ENCODE measurements around the gene FAM184A. TPM values are rescaled to one million over a fixed set of nuclear protein-coding genes. Genes with fewer than 3 reads are reported as not detected.
"Not testable (repeated sequence)": the region's sequence is repeated elsewhere in the genome, so short reads cannot be mapped to it uniquely, and the experiment has no call there.

The FAM184A gene
- total and polyA plus RNA-seq, 4 donors: 15.7 to 44.2 (median 33.4) TPM

DNA sequence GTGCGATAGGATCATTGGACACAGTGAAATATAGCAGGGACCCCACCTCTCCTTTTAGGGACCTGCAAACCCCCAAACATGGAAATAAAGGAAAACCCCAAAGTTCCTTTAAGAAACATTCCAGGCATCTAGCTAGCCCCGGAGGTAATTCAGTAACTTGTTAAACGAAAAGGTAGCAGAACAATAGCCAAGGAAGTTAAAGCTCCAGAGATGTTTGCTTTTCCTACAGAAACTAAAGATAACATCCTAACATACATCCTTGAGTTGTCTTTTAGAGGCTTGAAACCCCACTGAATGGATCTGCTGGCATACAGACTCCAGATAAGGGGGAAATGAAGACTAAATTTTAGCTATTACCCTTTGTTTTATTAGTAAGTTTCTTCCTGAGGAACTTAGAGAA is 51.0 kb downstream of the FAM184A start:
- Histone ChIP-seq H3K27me3 (ENCODE audit: control insufficient read depth, insufficient read depth, low read length) (no peaks in the 10 kb centered on the region), H3K36me3 (ENCODE audit: control insufficient read depth, insufficient read depth, low read length) (no peaks in the 10 kb centered on the region), H3K4me3 (ENCODE audit: low read depth, low read length) (no peak overlapping the region), H3K27ac (ENCODE audit: low read depth, low read length) (no peak overlapping the region), H3K9me3 (ENCODE audit: control insufficient read depth, insufficient read depth, low read length) (no peaks in the 10 kb centered on the region), H3K4me1 (ENCODE audit: control insufficient read depth, insufficient read depth, low read length) (no peaks in the 10 kb centered on the region)
- 40% methylated on average over 1 of the region's 3 CpGs for WGBS (ENCODE audit: insufficient coverage)
- DNase-seq (ENCODE audit: low read depth in 4 of 6, low spot score in 6 of 6): no peak

DNA sequence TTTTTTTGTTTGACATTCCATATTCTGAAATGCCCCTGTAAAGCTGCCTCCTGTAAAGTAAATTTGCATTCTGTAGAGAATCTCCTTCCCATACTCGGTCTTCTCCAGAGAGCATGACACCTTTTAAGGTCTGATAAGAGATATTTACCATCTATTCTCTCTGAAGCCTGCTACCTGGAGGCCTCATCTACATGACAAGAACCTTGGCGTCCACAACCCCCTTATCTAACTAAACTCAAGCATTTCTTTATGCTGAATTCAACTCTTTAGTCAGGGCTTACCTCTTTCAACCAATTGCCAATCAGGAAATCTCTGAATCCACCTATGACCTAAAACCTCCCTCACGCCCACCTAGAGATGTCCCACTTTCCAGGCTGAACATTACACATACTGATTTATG is 51.6 kb downstream of the FAM184A start:
- Histone ChIP-seq H3K27ac (ENCODE audit: low read depth, low read length) (no peak overlapping the region), H3K36me3 (ENCODE audit: control insufficient read depth, insufficient read depth, low read length) (no peaks in the 10 kb centered on the region), H3K4me3 (ENCODE audit: low read depth, low read length) (no peak overlapping the region), H3K27me3 (ENCODE audit: control insufficient read depth, insufficient read depth, low read length) (no peaks in the 10 kb centered on the region), H3K4me1 (ENCODE audit: control insufficient read depth, insufficient read depth, low read length) (no peaks in the 10 kb centered on the region), H3K9me3 (ENCODE audit: control insufficient read depth, insufficient read depth, low read length) (no peaks in the 10 kb centered on the region)
- 77% methylated on average over 3 of the region's 3 CpGs for WGBS (ENCODE audit: insufficient coverage)
- no peak for DNase-seq (ENCODE audit: low read depth in 4 of 6, low spot score in 6 of 6)

DNA sequence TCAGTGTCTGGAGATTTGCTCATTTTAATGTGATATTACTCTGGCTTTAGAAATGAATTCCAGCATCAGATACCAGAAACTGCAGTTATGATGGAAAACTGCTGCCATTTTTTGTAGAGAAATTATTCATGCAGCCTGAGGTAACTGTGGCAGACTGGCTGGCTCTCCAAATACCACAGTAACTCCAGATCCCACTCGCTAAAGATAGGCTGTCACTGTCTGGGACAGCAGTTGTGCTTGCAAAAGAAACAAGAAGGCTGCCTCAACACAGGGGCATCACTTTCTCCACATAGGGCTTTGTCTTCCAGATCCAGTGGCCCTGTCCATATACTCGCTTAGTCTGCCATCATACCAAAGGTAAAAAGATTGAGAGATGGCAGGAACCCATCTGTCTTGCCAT is 52.7 kb downstream of the FAM184A start:
- H3K27me3 ChIP-seq (ENCODE audit: control insufficient read depth, insufficient read depth, low read length): no peaks in the 10 kb centered on the region
- DNase-seq (ENCODE audit: low read depth in 4 of 6, low spot score in 6 of 6): no peak
- H3K27ac ChIP-seq (ENCODE audit: low read depth, low read length): no peak overlapping the region
- no peaks in the 10 kb centered on the region for H3K4me1 ChIP-seq (ENCODE audit: control insufficient read depth, insufficient read depth, low read length)
- H3K36me3 ChIP-seq (ENCODE audit: control insufficient read depth, insufficient read depth, low read length): no peaks in the 10 kb centered on the region
- H3K4me3 ChIP-seq (ENCODE audit: low read depth, low read length): no peak overlapping the region
- WGBS (ENCODE audit: insufficient coverage): 93% methylated on average over 2 of the region's 2 CpGs
- H3K9me3 ChIP-seq (ENCODE audit: control insufficient read depth, insufficient read depth, low read length): no peaks in the 10 kb centered on the region

DNA sequence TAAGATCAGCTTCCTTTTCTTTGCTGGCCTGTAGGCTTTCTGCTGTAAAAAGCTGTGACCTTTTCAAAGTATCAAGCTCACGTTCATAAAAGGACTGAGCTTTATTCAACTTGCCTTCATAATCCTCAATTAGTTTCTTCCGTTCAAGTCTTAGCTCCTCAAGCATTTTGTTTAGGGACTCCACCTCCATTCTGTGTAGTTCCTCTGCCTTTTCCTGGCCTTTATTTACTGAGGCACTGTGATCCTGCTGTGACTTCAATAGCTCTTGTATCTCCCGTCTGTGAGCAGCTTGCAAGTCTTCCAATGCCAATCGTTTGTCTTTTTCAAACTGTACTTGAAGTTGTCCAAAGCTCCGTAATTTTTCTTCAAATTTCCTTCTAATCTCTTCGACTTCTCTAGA is 54.4 kb downstream of the FAM184A start:
- no peak overlapping the region for H3K27ac ChIP-seq (ENCODE audit: low read depth, low read length)
- no peaks in the 10 kb centered on the region for H3K4me1 ChIP-seq (ENCODE audit: control insufficient read depth, insufficient read depth, low read length)
- H3K4me3 ChIP-seq (ENCODE audit: low read depth, low read length): no peak overlapping the region
- H3K36me3 ChIP-seq (ENCODE audit: control insufficient read depth, insufficient read depth, low read length): no peaks in the 10 kb centered on the region
- no peaks in the 10 kb centered on the region for H3K9me3 ChIP-seq (ENCODE audit: control insufficient read depth, insufficient read depth, low read length)
- peak in 1 of 6 donors; percentile 6 for DNase-seq (ENCODE audit: low read depth in 4 of 6, low spot score in 6 of 6)
- no peaks in the 10 kb centered on the region for H3K27me3 ChIP-seq (ENCODE audit: control insufficient read depth, insufficient read depth, low read length)
- 26% methylated on average over 5 of the region's 6 CpGs for WGBS (ENCODE audit: insufficient coverage)

DNA sequence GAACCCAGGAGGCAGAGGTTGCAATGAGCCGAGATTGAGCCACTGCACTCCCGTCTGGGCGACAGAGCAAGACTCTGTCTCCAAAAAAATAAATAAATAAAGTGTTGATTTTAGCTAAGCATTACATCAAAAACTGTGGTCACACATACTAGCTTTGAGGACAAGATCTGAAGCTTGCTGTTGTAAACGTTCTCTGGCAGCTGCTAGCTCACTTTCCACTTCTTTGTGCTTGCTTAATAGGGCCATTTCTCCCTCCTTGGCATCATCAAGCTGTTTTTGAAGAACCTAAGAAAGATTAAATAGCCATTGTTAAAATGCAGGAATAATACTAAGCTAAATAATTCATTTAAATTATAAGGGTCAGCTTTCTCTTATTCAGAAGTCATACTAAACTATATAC is 55.7 kb downstream of the FAM184A start:
- no CpG with 5 or more reads among the region's 4 CpGs for WGBS (ENCODE audit: insufficient coverage)
- H3K27ac ChIP-seq (ENCODE audit: low read depth, low read length): no peak overlapping the region

DNA sequence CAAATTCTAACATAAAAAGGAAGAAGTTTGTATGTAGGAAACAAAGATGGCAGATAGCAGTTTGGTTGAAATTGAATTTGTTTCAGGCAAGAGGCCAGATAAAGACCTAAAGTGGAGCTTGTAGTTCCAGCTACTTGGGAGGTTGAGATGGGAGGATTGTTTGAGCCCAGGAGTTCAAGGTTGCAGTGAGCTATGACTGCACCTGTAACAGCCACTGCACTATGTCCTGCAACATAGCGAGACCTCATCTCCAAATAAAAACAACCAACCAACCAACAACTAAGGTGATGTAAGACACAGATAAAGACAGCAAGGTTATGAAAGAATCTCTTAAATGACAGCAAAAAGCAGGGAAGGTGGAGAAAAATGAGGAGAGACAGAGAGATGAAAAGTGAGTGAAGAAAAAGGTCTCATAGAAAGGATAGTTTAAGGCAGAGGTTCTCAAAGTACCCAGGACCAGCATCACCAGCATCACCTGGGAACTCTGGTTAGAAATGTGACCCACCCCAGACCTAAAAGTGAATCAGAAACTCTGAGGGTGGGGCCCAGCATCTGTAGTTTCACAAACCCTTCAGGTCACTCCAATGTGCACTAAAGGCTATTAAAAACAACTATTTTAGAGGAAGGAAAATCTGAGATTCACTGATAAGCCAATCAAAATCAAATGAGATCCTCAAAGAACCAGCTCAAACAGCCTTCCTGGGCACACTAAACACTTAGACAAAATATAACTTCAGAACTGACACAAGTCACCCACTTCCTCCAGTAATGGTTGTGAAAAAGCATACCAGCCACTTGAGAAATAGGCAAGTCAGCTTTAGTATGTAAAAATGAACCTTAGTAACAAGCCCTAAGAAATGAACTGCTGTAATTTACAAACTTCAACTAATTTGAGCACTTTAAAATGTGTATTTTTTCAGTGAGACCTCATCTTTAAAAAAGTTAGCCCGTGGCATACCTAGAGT is 57.6 kb downstream of the FAM184A start:
- Histone ChIP-seq H3K4me1 (ENCODE audit: control insufficient read depth, insufficient read depth, low read length) (no peaks in the 10 kb centered on the region), H3K9me3 (ENCODE audit: control insufficient read depth, insufficient read depth, low read length) (no peaks in the 10 kb centered on the region), H3K27ac (ENCODE audit: low read depth, low read length) (no peak overlapping the region), H3K36me3 (ENCODE audit: control insufficient read depth, insufficient read depth, low read length) (no peaks in the 10 kb centered on the region), H3K27me3 (ENCODE audit: control insufficient read depth, insufficient read depth, low read length) (no peaks in the 10 kb centered on the region), H3K4me3 (ENCODE audit: low read depth, low read length) (no peak overlapping the region)
- no peak for DNase-seq (ENCODE audit: low read depth in 4 of 6, low spot score in 6 of 6)
- 91% methylated on average over 1 of the region's 2 CpGs for WGBS (ENCODE audit: insufficient coverage)

More for the DNA sequence above, 55.7 kb downstream of the FAM184A start:
- H3K36me3 ChIP-seq (ENCODE audit: control insufficient read depth, insufficient read depth, low read length): no peaks in the 10 kb centered on the region
- H3K9me3 ChIP-seq (ENCODE audit: control insufficient read depth, insufficient read depth, low read length): no peaks in the 10 kb centered on the region
- DNase-seq (ENCODE audit: low read depth in 4 of 6, low spot score in 6 of 6): peak in 1 of 6 donors; percentile 22
- H3K27me3 ChIP-seq (ENCODE audit: control insufficient read depth, insufficient read depth, low read length): no peaks in the 10 kb centered on the region
- no peaks in the 10 kb centered on the region for H3K4me1 ChIP-seq (ENCODE audit: control insufficient read depth, insufficient read depth, low read length)
- no peak overlapping the region for H3K4me3 ChIP-seq (ENCODE audit: low read depth, low read length)

DNA sequence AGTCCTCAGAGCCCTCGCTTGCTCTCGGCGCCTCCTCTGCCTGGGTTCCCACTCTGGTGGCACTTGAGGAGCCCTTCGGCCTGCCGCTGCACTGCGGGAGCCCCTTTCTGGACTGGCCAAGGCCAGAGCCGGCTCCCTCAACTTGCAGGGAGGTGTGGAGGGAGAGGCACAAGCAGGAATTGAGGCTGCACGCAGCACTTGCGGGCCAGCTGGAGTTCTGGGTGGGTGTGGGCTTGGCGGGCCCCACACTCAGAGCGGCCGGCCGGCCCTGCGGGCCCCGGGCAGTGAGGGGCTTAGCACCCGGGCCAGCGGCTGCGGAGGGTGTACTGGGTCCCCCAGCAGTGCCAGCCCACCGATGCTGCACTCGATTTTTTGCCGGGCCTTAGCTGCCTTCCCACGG is 63.3 kb downstream of the FAM184A start:
- WGBS (ENCODE audit: insufficient coverage): 98% methylated on average over 16 of the region's 22 CpGs
- H3K36me3 ChIP-seq (ENCODE audit: control insufficient read depth, insufficient read depth, low read length); H3K27ac ChIP-seq (ENCODE audit: low read depth, low read length); H3K4me3 ChIP-seq (ENCODE audit: low read depth, low read length); H3K4me1 ChIP-seq (ENCODE audit: control insufficient read depth, insufficient read depth, low read length); H3K9me3 ChIP-seq (ENCODE audit: control insufficient read depth, insufficient read depth, low read length); DNase-seq (ENCODE audit: low read depth in 4 of 6, low spot score in 6 of 6); H3K27me3 ChIP-seq (ENCODE audit: control insufficient read depth, insufficient read depth, low read length): not testable (repeated sequence)

DNA sequence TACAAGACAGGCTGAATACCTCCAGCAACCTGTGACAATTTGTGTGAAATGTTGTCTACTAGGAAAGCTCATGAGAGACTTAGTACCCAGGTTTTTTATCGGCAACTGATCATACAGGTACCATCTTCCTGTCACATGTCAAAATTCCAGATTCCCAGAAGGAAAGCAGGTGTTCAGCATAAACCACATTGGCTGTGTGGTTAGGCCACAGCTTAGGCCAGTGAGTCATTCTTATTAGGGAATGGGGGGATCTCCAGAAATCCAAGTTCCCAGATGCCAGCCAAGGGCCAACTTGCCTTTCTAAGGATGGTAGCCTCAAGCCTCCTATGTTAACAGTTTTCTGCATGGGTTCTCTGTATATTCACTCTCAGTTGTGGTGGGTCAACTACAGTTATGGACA is 65.9 kb downstream of the FAM184A start:
- Histone ChIP-seq H3K9me3 (ENCODE audit: control insufficient read depth, insufficient read depth, low read length) (no peaks in the 10 kb centered on the region), H3K27ac (ENCODE audit: low read depth, low read length) (no peak overlapping the region), H3K36me3 (ENCODE audit: control insufficient read depth, insufficient read depth, low read length) (peaks cover 8% of the 10 kb centered on the region), H3K27me3 (ENCODE audit: control insufficient read depth, insufficient read depth, low read length) (no peaks in the 10 kb centered on the region), H3K4me3 (ENCODE audit: low read depth, low read length) (no peak overlapping the region), H3K4me1 (ENCODE audit: control insufficient read depth, insufficient read depth, low read length) (no peaks in the 10 kb centered on the region)
- DNase-seq (ENCODE audit: low read depth in 4 of 6, low spot score in 6 of 6): no peak
- WGBS (ENCODE audit: insufficient coverage): no CpG with 5 or more reads among the region's 1 CpG

DNA sequence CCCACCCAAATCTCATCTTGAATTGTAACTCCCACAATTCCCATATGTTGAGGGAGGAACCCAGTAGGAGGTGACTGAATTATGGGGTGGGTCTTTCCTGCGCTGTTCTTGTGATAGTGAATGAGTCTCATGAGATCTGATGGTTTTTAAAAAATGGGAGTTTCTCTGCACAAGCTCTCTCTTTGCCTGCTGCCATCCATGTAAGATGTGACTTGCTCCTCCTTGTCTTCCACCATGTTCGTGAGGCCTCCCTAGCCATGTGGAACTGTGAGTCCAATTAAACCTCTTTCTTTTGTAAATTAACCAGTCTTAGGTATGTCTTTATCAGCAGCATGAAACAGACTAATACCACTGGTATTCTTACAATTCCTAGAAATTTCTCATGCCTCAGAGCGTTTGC is 69.2 kb downstream of the FAM184A start:
- 100% methylated on average over 1 of the region's 3 CpGs for WGBS (ENCODE audit: insufficient coverage)

DNA sequence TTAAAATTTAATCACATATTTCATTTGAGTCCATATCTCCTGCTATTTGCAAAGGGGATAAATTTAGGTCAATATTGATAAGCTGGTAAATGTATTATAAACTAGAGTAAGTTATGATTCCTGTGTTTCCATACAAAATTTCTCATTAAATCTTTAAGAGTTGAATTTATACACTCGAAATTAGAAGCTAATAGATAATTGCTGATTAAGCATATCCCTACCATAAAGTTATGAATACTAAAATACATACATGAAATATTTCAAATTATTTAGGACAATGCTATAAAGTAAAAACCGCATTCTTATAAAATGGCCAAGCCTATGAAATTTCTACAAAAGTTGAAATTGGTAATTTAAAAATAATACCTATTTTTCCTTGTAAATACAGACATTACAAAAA is 71.5 kb downstream of the FAM184A start:
- no peaks in the 10 kb centered on the region for H3K4me1 ChIP-seq (ENCODE audit: control insufficient read depth, insufficient read depth, low read length)
- no peak for DNase-seq (ENCODE audit: low read depth in 4 of 6, low spot score in 6 of 6)
- H3K9me3 ChIP-seq (ENCODE audit: control insufficient read depth, insufficient read depth, low read length): no peaks in the 10 kb centered on the region
- H3K27me3 ChIP-seq (ENCODE audit: control insufficient read depth, insufficient read depth, low read length): no peaks in the 10 kb centered on the region
- WGBS (ENCODE audit: insufficient coverage): no CpG with 5 or more reads among the region's 2 CpGs
- H3K27ac ChIP-seq (ENCODE audit: low read depth, low read length): no peak overlapping the region
- no peak overlapping the region for H3K4me3 ChIP-seq (ENCODE audit: low read depth, low read length)
- no peaks in the 10 kb centered on the region for H3K36me3 ChIP-seq (ENCODE audit: control insufficient read depth, insufficient read depth, low read length)

More for the DNA sequence above, 69.2 kb downstream of the FAM184A start:
- not testable (repeated sequence) for H3K27ac ChIP-seq (ENCODE audit: low read depth, low read length); DNase-seq (ENCODE audit: low read depth in 4 of 6, low spot score in 6 of 6); H3K36me3 ChIP-seq (ENCODE audit: control insufficient read depth, insufficient read depth, low read length); H3K4me3 ChIP-seq (ENCODE audit: low read depth, low read length); H3K9me3 ChIP-seq (ENCODE audit: control insufficient read depth, insufficient read depth, low read length); H3K27me3 ChIP-seq (ENCODE audit: control insufficient read depth, insufficient read depth, low read length); H3K4me1 ChIP-seq (ENCODE audit: control insufficient read depth, insufficient read depth, low read length)

All from spinal cord (tissue), 10 donors.